Left lung (tissue), 10 donors: ENCODE data around the gene PFKFB3. TPM values are rescaled to one million over a fixed set of nuclear protein-coding genes. Genes with fewer than 3 reads are reported as not detected.
A peak's percentile ranks its signal among the peaks of the same experiment; 100 is the strongest.
"Not testable (repeated sequence)": the region's sequence is repeated elsewhere in the genome, so short reads cannot be mapped to it uniquely, and the experiment has no call there.

ENCODE experiments used
- ATAC-seq: fragments of 200-7000 bp; cut with Tn5 transposase; one replicate; pipeline ENCODE4 v1.9.1; 2020; ENCODE audit warnings: moderate library complexity
- DNase-seq, 4 donors: peaks; one replicate each; pipeline ENCODE4 v3.0.0-alpha.2; 2013 to 2020
- H3K27ac ChIP-seq, 2 donors: fragments of 200-600 bp; sonication (generic) in 1 of 2; one replicate each; pipeline versions ENCODE4 v1.5.0 to v1.8.0; 2020 to 2021
- H3K27me3 ChIP-seq, 2 donors: fragments of 200-600 bp; sonication (generic) in 1 of 2; one replicate each; pipeline versions ENCODE4 v1.5.0 to v1.8.0; 2020 to 2021
- H3K36me3 ChIP-seq, 2 donors: fragments of 200-600 bp; sonication (generic) in 1 of 2; one replicate each; pipeline versions ENCODE4 v1.5.0 to v1.8.0; 2020 to 2021
- H3K4me1 ChIP-seq, 2 donors: fragments of 200-600 bp; one replicate each; pipeline ENCODE4 v1.8.0; 2021
- H3K4me3 ChIP-seq, 2 donors: fragments of 200-600 bp; sonication (generic) in 1 of 2; one replicate each; pipeline versions ENCODE4 v1.5.0 to v1.8.0; 2020 to 2021; ENCODE audit warnings: mild to moderate bottlenecking in 1 of 2
- H3K9me3 ChIP-seq, 2 donors: fragments of 200-600 bp; sonication (generic) in 1 of 2; one replicate each; pipeline versions ENCODE4 v1.5.0 to v1.8.0; 2020 to 2021
- CTCF ChIP-seq, 2 donors: fragments of 200-600 bp; sonication (generic) in 1 of 2; IDR thresholded peaks; one replicate each; pipeline versions ENCODE4 v1.5.0 to v1.8.0; 2021; ENCODE audit warnings: antibody characterized with exemption in 2 of 2
- intact Hi-C, 2 donors: fragments of 100-400 bp; cut with DNase I; formaldehyde crosslinking; loops; one replicate each; pipeline versions ENCODE4 v1.11.2 to v1.14.2; 2022
- polyA plus RNA-seq, 6 donors: library from polyadenylated mRNA; unstranded; fragments of 120-200 nt; gene quantifications; one replicate each; pipeline ENCODE4 v1.2.1, GENCODE V29; 2013; ENCODE audit not compliant: insufficient read length in 6 of 6
- total RNA-seq, 2 donors: library from RNA; stranded (reverse); fragmentation: NEBNext Ultra II Directional; extraction: Animal tissue kit (Norgen Biotek cat#: 25700); gene quantifications; one replicate each; pipeline ENCODE4 v1.2.1, GENCODE V29; 2021
- donor health status: DM: no; HTN: yes; CAD: no.
- donor health status: DM: no; HTN: no; CAD: no.

PFKFB3 gene
- total and polyA plus RNA-seq, 8 donors: 15.3 to 120 (median 22.5) TPM

GRCh38 chr10:6181249-6181648 lies 21.5 kb upstream of the PFKFB3 start:
- H3K9me3 ChIP-seq: no peaks in the 10 kb centered on the region
- no peaks in the 10 kb centered on the region for H3K27me3 ChIP-seq
- H3K4me3 ChIP-seq: no peak overlapping the region
- peaks cover 5 to 45% of the 10 kb centered on the region in 2 donors for H3K4me1 ChIP-seq
- no peak overlapping the region for H3K27ac ChIP-seq
- ATAC-seq: no peak
- intact Hi-C loops: no loop called here
- no peak for DNase-seq
- no peaks in the 10 kb centered on the region for H3K36me3 ChIP-seq
- no peak for TF ChIP-seq CTCF (IDR thresholded peaks at IDR 0.05)

- H3K27me3 ChIP-seq: no peaks in the 10 kb centered on the region
- H3K27ac ChIP-seq: no peak overlapping the region
- no peaks in the 10 kb centered on the region for H3K9me3 ChIP-seq
- TF ChIP-seq CTCF (IDR thresholded peaks at IDR 0.05): no peak
- intact Hi-C loops: no loop called here
- peak; percentile 22 for ATAC-seq
- H3K4me3 ChIP-seq: no peak overlapping the region
- DNase-seq: no peak
- peaks cover 0 to 44% of the 10 kb centered on the region in 2 donors for H3K4me1 ChIP-seq
- no peaks in the 10 kb centered on the region for H3K36me3 ChIP-seq
These were observed 20.2 kb upstream of the PFKFB3 start for GRCh38 chr10:6182454-6183098.

GRCh38 chr10:6185039-6185716 lies 17.6 kb upstream of the PFKFB3 start:
- H3K27me3 ChIP-seq: no peaks in the 10 kb centered on the region
- H3K9me3 ChIP-seq: no peaks in the 10 kb centered on the region
- intact Hi-C loops: no loop called here
- no peak for TF ChIP-seq CTCF (IDR thresholded peaks at IDR 0.05)
- H3K4me3 ChIP-seq: no peak overlapping the region
- peaks cover 0 to 30% of the 10 kb centered on the region in 2 donors for H3K4me1 ChIP-seq
- no peak overlapping the region for H3K27ac ChIP-seq
- no peaks in the 10 kb centered on the region for H3K36me3 ChIP-seq
- DNase-seq (no peak), ATAC-seq (no peak)

- intact Hi-C loops: no loop called here
- no peaks in the 10 kb centered on the region for H3K36me3 ChIP-seq
- H3K27me3 ChIP-seq: no peaks in the 10 kb centered on the region
- peaks cover 0 to 39% of the 10 kb centered on the region in 2 donors for H3K4me1 ChIP-seq
- no peak for ATAC-seq
- no peak overlapping the region for H3K27ac ChIP-seq
- no peak for TF ChIP-seq CTCF (IDR thresholded peaks at IDR 0.05)
- no peak for DNase-seq
- H3K9me3 ChIP-seq: no peaks in the 10 kb centered on the region
- no peak overlapping the region for H3K4me3 ChIP-seq
These were observed 15.9 kb upstream of the PFKFB3 start for GRCh38 chr10:6186894-6187256.

- no peak overlapping the region for H3K27ac ChIP-seq
- no peak overlapping the region for H3K4me3 ChIP-seq
- no peak for ATAC-seq
These were observed 15.5 kb upstream of the PFKFB3 start for GRCh38 chr10:6187278-6187677.

GRCh38 chr10:6190033-6190432 lies 12.7 kb upstream of the PFKFB3 start:
- H3K27me3 ChIP-seq, DNase-seq, H3K27ac ChIP-seq, intact Hi-C loops, H3K4me3 ChIP-seq, ATAC-seq, H3K9me3 ChIP-seq, H3K36me3 ChIP-seq: not testable (repeated sequence)
- H3K4me1 ChIP-seq: peaks cover 0 to 51% of the 10 kb centered on the region in 2 donors

More at GRCh38 chr10:6187278-6187677, 15.5 kb upstream of the PFKFB3 start:
- Histone ChIP-seq H3K27me3 (no peaks in the 10 kb centered on the region), H3K4me1 (peaks cover 0 to 35% of the 10 kb centered on the region in 2 donors), H3K9me3 (no peaks in the 10 kb centered on the region), H3K36me3 (no peaks in the 10 kb centered on the region)
- intact Hi-C loops: no loop called here
- no peak for TF ChIP-seq CTCF (IDR thresholded peaks at IDR 0.05)
- DNase-seq: no peak
